Activated B cell treated with CpG ODN at 0.5 μM for 24 hours (primary cell): Measurements from ENCODE around the gene S100Z. TPM values are rescaled to one million over a fixed set of nuclear protein-coding genes. Genes with fewer than 3 reads are reported as not detected.
"Not testable (repeated sequence)": the region's sequence is repeated elsewhere in the genome, so short reads cannot be mapped to it uniquely, and the experiment has no call there.

Experiments used
- ATAC-seq: fragments of 200-7000 bp; cut with Tn5 transposase; one replicate; pipeline ENCODE4 v1.10.0; 2021; ENCODE audit warnings: low read depth, mild to moderate bottlenecking, moderate library complexity
- CTCF ChIA-PET: fragments of 350-600 bp; sonication (Branson Sonifier 250); formaldehyde crosslinking; loops from one replicate; lab custom pipeline; 2021; ENCODE audit warnings: antibody characterized with exemption; lab: Charles Lee
- POLR2A ChIA-PET: fragments of 350-600 bp; sonication (Branson Sonifier 250); formaldehyde crosslinking; loops from one replicate; lab custom pipeline; 2021; ENCODE audit warnings: antibody characterized with exemption; lab: Charles Lee
- DNase-seq: peaks from one replicate; pipeline ENCODE4 v3.0.0; 2022
- H3K27ac Mint-ChIP-seq: one replicate; pipeline ENCODE4 v1.8.0; 2020; ENCODE audit warnings: mixed read lengths
- H3K27me3 Mint-ChIP-seq: one replicate; pipeline ENCODE4 v1.8.0; 2021; ENCODE audit warnings: mixed read lengths
- H3K36me3 Mint-ChIP-seq: one replicate; pipeline ENCODE4 v1.8.0; 2021; ENCODE audit warnings: low read depth, mixed read lengths
- H3K4me1 Mint-ChIP-seq: one replicate; pipeline ENCODE4 v1.8.0; 2021; ENCODE audit warnings: mixed read lengths
- H3K4me3 Mint-ChIP-seq: one replicate; pipeline ENCODE4 v1.8.0; 2020; ENCODE audit warnings: mild to moderate bottlenecking, mixed read lengths
- H3K9me3 Mint-ChIP-seq: one replicate; pipeline ENCODE4 v1.8.0; 2020; ENCODE audit warnings: mixed read lengths
- CTCF ChIP-seq: fragments of 200-600 bp; IDR thresholded peaks from one replicate; pipeline ENCODE4 v1.8.0; 2022; ENCODE audit warnings: antibody characterized with exemption, mild to moderate bottlenecking
- intact Hi-C: fragments of 100-400 bp; cut with micrococcal nuclease; formaldehyde crosslinking; loops from one replicate; pipeline ENCODE4 v1.15.1; 2024
- total RNA-seq: library from RNA; stranded (reverse); gene quantifications from 2 replicates; pipeline ENCODE4 v1.2.3, GENCODE V29; 2022

Gene S100Z
- total RNA-seq, 1 donor from 2014 or later, result not detected

DNA sequence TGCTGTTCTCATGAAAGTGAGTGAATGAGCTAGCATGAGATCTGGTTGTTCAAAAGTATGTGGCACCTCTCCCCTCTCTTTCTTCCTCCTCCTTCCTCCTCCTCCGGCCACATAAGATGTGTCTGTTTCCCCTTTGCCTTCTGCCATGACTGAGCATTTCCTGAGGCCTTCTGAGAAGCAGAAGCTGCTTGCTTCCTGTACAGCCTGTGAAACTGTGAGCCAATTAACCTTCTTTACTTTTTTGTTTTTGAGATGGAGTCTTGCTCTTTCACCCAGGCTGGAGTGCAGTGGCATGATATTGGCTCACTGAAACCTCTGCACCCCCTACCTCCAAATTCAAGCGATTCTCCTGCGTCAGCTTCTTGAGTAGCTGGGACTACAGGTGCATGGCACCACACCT, 6.1 kb downstream of the S100Z start:
- ATAC-seq (peak; percentile 75), DNase-seq (no peak)
- peaks cover 30% of the 10 kb centered on the region for H3K4me1 Mint-ChIP-seq
- TF ChIP-seq CTCF, result no peak
- H3K36me3 Mint-ChIP-seq, result no peaks in the 10 kb centered on the region
- H3K9me3 Mint-ChIP-seq, result no peaks in the 10 kb centered on the region
- intact Hi-C loops, result no loop called here
- H3K4me3 Mint-ChIP-seq, result peak overlapping the region; percentile 17
- H3K27me3 Mint-ChIP-seq, result no peaks in the 10 kb centered on the region
- H3K27ac Mint-ChIP-seq, result peak overlapping the region; percentile 72
- ChIA-PET CTCF (no interaction called here), POLR2A (no interaction called here)

DNA sequence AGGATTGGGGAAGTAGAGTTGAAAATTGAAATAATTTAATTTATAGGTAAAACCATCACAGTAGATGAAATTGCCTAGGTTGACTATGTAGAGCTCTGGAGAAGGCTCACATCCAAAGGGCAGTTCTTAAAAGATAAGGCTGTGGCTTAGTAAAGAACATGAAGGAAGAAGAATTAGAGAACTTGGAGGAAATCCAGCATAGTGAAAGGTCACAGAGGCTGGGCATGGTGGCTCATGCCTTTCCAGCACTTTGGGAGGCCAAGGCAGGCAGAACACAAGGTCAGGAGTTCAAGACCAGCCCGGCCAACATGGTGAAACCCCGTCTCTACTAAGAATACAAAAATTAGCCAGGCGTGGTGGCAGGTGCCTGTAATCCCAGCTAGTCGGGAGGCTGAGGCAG, 7.0 kb downstream of the S100Z start:
- H3K9me3 Mint-ChIP-seq, H3K27ac Mint-ChIP-seq, H3K36me3 Mint-ChIP-seq, H3K27me3 Mint-ChIP-seq, CTCF ChIA-PET, H3K4me3 Mint-ChIP-seq, POLR2A ChIA-PET, DNase-seq, ATAC-seq, intact Hi-C loops: not testable (repeated sequence)
- H3K4me1 Mint-ChIP-seq, result peaks cover 22% of the 10 kb centered on the region

GRCh38 chr5:76859591-76860247, 9.9 kb downstream of the S100Z start:
- ATAC-seq (no peak), DNase-seq (no peak)
- Mint-ChIP-seq H3K27ac (no peak overlapping the region), H3K9me3 (no peaks in the 10 kb centered on the region), H3K4me3 (no peak overlapping the region), H3K36me3 (no peaks in the 10 kb centered on the region), H3K4me1 (peaks cover 19% of the 10 kb centered on the region), H3K27me3 (no peaks in the 10 kb centered on the region)
- TF ChIP-seq CTCF, result no peak
- ChIA-PET POLR2A (no interaction called here), CTCF (no interaction called here)
- intact Hi-C loops, result loop anchor here (10.0 kb wide), 1 partner anchor 985 kb away; no protein-coding TSS in a partner anchor

DNA sequence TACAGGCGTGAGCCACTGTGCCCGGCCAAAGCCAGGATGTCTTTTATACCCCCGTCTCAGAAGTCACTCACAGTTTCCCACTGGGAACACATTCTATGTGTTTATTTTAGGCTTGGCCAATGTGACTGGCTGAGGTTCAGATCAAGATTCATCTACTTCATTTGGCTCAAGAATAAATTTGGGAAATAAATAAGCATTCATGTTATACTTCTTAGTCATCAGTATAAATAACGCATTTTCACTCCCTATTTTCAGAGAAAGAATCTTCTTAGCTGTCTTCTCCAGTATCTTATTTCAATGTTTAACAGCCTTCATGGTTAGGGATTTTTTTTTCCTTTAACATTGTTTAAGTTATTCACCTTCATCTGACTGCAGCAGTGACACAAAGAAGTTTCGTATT, 11.8 kb downstream of the S100Z start:
- intact Hi-C loops, result loop anchor here (10.0 kb wide), 1 partner anchor 983 kb away; no protein-coding TSS in a partner anchor
- H3K27me3 Mint-ChIP-seq, result no peaks in the 10 kb centered on the region
- no peak overlapping the region for H3K4me3 Mint-ChIP-seq
- ChIA-PET POLR2A (no interaction called here), CTCF (no interaction called here)
- no peaks in the 10 kb centered on the region for H3K36me3 Mint-ChIP-seq
- H3K27ac Mint-ChIP-seq, result no peak overlapping the region
- ATAC-seq (no peak), DNase-seq (no peak)
- H3K4me1 Mint-ChIP-seq, result peaks cover 3% of the 10 kb centered on the region
- no peaks in the 10 kb centered on the region for H3K9me3 Mint-ChIP-seq
- no peak for TF ChIP-seq CTCF

DNA sequence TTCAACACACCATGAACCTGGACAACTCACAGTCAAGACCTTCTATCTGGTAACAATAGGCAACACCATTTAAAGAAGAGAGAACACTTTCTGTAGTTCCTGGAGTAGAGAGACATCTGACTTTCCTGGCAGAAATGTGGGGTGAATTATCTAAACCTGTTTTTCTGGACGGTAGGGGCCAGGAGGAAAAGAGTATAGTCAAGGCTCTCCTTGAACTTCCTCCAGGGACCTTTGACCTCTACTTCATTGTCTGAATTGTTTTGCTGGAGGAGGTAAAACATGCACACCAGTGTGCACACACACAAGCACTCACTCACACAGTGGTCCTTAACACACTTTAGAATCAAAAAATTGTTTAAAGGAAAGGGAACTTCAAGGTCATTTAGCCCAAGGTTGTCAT, 13.2 kb downstream of the S100Z start:
- H3K4me3 Mint-ChIP-seq, result no peak overlapping the region
- DNase-seq, result no peak
- no peaks in the 10 kb centered on the region for H3K27me3 Mint-ChIP-seq
- H3K4me1 Mint-ChIP-seq, result peaks cover under 1% of the 10 kb centered on the region
- no peak overlapping the region for H3K27ac Mint-ChIP-seq
- TF ChIP-seq CTCF, result no peak
- ChIA-PET CTCF (no interaction called here), POLR2A (no interaction called here)
- no peaks in the 10 kb centered on the region for H3K9me3 Mint-ChIP-seq
- H3K36me3 Mint-ChIP-seq, result no peaks in the 10 kb centered on the region
- no peak for ATAC-seq
- intact Hi-C loops, result loop anchor here (10.0 kb wide), 1 partner anchor 982 kb away; no protein-coding TSS in a partner anchor
